CD1c-positive myeloid dendritic cell (primary cell): ENCODE results near the gene RAB5B.
A peak's percentile ranks its signal among the peaks of the same experiment; 100 is the strongest.
"Not testable (repeated sequence)": the region's sequence is repeated elsewhere in the genome, so short reads cannot be mapped to it uniquely, and the experiment has no call there.

Experiments
- DNase-seq: peaks from one replicate; pipeline ENCODE4 v3.0.0-alpha.2; 2016; ENCODE audit errors: extremely low spot score

RAB5B gene

GRCh38 chr12:55982319-55982936, 8.6 kb downstream of the RAB5B start:
- DNase-seq: peak; percentile 28

DNA sequence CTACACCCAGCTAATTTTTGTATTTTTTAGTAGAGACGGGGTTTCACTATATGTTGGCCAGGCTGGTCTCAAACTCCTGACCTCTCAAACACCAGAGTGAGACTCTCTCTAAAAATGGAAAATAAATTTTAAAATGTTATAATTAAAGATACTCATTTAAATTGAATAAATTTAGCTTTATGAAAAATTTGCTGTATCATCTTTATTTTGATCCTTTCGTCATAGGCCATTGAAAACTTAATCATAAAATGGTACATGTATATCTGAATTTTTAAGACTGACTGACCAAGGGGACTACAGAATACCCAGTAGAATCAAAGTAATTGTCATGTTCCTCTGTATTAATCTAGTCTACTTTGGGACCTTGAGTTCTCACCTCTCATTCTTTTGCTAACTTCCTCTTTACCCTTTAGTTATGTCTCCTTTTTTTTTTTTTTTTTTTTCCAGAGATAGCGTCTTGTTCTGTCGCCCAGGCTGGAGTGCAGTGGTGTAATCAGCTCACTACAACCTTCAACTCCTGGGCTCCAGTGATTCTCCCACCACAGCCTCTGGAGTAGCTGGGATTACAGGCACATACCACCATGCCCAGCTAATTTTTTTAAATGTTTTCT, 9.5 kb downstream of the RAB5B start:
- DNase-seq: no peak

DNA sequence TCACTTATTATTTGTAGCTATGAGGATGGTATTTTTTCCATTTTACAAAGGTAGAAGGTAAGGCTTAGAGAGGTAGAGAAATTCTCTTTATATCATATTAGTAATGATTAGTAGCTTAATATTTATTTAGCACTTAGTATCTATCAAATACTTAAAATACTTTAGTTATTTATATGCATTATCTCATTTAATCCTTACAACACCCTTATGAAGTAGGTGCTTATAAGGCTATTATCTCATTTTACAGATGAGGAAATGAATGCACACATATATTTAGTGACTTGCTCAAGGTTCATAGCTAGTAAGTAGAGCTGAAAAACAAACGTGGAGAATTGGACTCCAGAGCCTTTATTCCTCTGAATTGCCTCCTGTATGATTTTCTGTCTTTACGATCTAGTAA, 11.0 kb downstream of the RAB5B start:
- DNase-seq: no peak

DNA sequence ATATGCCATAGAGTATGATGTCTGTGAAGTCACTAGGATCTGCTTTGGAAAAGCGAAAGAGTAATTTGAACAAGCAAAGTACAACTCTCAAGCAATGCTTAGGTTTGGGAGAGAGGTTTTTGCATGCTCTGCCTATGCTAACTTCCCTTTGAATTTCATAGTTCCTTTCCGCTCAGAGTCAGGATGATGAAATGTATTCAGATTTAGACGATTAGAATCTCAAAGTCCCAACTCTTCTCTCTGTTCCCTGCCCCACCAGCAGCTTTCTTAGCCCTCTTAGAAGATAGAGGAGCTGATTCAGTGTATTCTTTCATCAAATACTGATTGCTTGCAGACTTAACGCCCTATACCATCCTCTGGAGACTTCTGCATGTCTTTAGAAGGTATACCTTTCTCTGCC, 11.5 kb downstream of the RAB5B start:
- no peak for DNase-seq

DNA sequence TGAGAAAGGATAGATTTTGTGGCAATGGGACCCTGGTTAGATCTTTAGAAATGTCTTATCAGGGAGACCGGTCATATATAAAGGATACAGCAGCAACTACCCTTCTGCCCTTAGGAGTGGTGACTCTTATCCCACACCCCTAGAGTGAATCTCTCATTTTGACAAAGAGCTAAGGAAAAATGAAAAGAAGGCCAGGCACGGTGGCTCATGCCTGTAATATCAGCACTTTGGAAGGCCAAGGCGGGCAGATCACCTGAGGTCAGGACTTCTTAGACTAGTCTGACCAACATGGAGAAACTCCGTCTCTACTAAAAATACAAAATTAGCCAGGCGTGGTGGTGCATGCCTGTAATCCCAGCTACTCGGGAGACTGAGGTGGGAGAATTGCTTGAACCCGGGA, 12.1 kb downstream of the RAB5B start:
- not testable (repeated sequence) for DNase-seq

- DNase-seq: no peak
Observed at GRCh38 chr12:55991110-55991509, 17.2 kb downstream of the RAB5B start.

- DNase-seq: no peak
Observed at GRCh38 chr12:55993230-55993853, 19.5 kb downstream of the RAB5B start.

GRCh38 chr12:55995366-55995765, 21.5 kb downstream of the RAB5B start:
- no peak for DNase-seq

DNA sequence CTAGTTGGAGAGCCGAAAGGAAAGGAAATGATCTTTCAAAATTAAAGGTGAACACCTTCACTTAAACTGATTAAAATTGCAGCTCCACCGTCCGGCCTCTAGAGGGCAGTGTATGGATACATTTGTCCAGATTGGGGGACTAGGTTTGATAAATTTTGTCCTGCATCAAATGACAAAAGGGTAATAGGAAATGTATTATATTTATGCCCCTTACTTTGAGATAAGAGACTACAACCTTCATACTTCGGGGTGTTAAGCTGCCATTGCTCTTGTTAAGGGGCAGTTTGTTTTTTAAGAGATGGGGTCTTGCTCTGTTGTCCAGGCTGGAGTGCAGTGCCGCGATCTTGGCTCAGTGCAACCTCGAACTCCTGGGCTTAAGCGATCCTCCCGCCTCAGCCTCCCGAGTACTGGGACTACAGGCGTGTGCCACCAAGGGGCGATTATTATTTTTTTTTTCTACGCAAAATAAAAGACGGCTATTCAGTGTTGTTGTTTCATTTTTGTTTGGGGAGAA, 22.4 kb downstream of the RAB5B start:
- DNase-seq: peak; percentile 85

DNA sequence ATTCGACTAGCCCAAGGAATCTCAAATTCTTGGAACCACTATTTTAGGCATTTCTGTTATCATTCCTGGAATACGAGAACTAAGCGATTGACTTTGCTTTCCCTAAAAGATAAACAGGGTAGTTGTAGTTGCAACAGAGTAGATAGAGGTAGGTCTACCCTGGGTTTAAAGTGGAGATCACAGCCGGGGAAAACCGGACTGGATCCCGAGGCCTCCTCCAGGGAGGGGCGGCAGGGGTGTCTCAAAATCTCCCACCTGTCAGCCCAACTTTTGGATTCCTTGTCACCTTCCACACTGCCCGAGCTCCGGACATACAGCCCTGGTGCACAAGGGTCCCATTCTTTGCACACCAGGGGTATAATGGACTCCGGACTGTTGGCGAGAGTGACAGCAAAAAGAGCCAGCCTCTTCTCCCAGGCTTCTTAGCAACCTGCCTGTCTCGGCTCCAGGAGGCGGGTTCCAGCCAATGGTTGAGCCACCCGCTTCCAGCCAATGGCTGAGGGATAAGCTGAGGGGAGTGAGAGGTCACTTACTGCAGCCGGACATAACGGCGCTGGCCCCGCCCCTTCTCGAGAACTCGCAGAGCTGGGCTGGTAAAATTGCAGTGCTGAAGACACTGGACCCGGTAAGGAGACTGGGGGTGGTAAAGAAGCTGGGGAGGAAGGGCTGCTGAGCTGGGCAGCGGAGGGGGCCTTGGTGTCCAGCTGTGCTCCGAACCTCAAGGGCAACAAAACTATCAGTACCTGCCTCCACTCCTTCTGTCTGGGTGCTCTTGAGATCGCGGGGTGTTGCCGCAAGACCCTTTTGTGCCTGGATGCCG, 23.0 kb downstream of the RAB5B start, which contains the start of gene SUOX:
TSS of gene SUOX (plus strand) at position 562 of the 820 bp plus-strand sequence. CDS start 4,946 bp downstream, outside the sequence.
- DNase-seq: peak; percentile 96

DNA sequence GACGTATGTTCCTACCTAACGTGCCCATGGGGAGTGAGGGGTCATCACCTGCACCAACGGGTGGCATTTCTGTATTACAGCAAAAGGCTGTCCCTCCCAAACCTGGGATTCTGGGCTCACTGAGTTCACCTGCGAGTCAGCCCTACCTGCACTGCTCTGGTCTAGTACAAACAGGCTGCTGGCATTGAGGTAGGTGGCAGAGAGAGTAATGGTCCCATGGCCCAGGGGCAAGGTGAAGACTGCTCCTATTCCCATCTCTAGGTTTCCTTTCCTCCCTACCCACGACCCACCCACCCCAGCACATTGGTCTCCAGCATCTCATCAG, 23.6 kb downstream of the RAB5B start:
- DNase-seq: no peak

GRCh38 chr12:55999522-55999921, 25.6 kb downstream of the RAB5B start:
- not testable (repeated sequence) for DNase-seq

DNA sequence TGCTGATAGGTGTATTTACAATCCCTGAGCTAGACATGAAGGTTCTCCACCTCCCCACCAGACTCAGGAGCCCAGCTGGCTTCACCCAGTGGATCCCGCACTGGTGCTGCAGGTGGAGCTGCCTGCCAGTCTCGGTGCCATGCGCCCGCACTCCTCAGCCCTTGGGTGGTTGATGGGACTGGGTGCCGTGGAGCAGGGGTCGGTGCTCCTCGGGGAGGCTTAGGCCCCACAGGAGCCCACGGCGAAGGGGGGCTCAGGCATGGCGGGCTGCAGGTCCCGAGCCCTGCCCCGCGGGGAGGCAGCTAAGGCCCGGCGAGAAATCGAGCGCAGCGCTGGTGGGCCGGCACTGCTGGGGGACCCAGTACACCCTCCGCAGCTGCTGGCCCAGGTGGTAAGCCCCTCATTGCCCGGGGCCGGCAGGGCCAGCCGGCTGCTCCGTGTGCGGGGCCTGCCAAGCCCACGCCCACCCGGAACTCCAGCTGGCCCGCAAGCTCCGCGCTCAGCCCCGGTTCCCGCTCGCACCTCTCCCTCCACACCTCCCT, 26.2 kb downstream of the RAB5B start:
- not testable (repeated sequence) for DNase-seq

DNA sequence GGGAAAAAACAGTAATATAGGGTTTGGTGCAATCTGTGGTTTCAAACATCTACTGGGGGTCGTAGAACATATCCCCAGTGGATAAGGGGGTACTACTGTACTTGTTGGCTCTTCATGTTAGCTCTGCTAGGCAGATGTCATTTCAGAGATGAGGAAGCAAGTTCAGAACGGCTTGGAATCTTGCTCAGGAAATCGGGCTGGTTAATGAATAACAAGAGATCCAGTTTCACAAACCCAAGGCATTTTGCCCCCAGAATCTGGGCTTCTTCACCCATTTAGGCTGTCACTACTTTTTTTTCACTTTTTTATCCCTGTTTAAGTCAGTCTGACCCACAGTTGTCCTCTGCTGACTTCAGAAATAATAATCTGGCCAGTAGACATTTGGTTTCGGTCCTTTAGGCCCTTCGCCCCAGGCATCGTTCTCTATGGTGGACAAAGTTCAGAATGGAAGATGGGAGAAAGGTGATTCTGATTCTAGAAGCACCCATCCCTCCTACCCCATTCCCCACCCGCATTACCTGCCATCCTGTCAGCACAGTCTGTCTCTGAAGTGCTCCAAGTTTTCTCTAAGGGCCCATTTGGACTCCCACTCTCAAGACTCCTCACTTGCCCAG, 27.7 kb downstream of the RAB5B start:
- DNase-seq: no peak

- DNase-seq: peak; percentile 86
Observed at GRCh38 chr12:56003376-56003775, 29.5 kb downstream of the RAB5B start.

- DNase-seq: no peak
Observed at GRCh38 chr12:56004211-56004610, 30.3 kb downstream of the RAB5B start.

DNA sequence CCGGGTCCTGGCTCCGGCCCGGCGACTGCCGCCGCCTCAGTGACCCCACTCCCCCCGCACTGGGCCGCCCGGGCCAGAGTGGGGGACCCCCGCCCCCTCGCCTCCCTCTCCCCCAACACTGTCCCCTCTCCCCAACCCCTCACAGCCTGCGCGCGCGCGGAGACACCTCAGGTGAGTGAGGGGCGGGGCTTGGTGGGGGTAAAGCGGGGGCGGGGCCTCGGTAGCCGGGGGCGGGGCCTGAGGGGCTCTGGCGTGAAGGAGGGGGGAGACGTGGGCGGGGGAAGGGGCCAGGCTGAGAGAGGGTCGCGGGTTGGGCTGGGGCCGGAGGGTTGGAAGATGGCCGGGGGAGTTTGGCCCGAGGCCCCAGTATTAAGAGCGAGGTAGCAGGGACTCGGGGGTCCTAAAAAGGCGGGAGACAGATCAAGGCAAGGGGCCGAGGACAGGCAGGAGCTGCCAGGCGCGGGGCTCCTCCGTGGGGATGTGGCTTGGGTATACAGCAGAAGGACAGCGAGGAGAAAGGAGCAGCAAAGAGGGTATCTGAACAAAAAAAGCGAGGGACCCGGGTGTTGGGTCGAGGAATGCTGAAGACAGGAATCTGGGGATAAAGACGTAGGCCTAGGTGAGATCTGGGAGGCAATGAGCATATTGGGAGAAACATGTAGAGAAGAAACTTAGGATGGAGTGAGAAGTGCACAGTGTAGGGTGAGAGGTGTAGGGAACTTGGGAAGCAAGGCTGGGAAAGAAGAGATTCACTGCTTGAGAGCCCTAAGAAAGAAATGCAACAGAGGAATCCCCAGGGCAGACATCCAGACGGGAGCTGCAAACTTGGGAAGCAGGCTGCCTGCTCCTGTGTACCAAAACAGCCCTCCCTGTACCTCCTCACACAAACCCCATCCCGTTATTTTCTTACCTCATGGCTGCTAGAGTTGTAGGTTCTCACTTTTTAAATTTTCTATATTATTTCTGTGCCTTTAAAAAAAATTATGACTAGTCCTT, 34.0 kb downstream of the RAB5B start:
- DNase-seq: peak; percentile 18

DNA sequence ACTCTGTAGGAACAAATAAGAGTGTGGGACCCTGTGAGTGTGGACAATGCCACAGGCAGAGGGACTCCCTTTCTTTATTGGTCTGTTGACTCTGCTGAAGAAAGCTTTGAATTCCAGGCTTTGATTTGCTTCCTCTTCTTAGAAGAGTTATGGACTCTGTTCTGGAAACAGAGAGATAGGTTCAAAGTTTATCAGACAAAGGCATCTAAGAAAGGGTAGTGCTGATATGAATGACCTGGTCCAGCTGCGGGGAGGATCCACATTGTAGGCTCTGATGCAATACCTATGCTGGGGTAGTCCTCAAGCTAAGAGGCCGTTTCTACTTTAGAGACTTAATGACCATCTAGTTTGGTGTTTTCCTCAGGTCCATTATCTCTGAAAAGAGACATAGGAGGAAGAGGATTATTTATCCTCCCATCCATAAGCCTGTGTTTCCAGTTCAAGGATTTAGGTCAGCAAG, 36.3 kb downstream of the RAB5B start:
- no peak for DNase-seq

DNA sequence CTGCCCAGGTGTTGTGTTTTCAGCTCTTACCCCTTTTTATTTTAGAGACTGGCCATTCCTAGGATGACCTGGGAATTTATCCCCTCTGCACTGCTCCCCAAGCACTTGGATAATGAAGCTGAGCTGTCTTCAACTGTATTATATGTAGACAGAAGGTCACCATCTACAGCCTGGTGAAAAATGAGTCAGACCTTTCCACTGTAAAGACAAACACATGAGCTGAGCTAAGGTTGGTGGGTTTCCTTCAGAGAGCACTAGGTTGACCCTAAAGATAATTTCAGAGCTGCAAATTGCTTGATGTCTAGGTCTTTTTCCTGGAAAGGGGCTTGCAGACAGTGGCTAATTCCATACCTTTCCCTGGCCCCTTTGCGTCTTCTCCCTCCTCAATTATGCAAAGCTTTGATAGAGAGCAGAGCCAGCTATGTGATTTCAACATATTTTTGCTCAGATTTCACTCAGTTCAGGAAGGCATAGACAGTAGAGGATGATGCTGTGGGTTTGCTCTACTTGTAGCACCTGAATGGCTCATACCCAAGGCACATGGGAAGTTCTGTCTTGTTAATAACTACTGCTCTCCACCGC, 37.7 kb downstream of the RAB5B start:
- DNase-seq: no peak

DNA sequence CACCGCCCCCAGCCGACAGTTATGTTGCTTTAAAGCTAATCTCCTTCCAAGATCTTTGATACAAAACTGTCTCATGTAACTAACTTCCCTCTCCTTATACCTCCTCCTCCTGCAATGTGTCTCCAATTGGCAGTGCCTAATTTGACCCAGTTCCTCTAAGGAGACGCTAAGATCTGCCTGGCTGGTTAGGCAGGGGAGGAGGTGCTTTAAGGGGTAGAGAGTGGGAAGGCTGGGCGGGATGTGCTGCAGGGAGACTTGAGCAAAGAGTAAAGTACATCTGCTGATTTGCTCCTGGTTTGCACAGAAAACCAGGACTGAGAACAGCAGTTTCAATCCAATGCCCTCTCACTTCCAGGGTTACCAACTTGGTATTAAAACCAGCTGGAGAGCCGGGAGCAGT, 39.6 kb downstream of the RAB5B start:
- DNase-seq: peak; percentile 15
